MM.1S (cell line): ENCODE results near the gene TNXB.

Experiments used
- DNase-seq: peaks from one replicate; pipeline ENCODE4 v3.0.0-alpha.2; 2015
- H2AFZ ChIP-seq: fragments of 300-600 bp; sonication (generic); 2 replicates; pipeline ENCODE4 v1.6.0; 2016; ENCODE audit warnings: antibody characterized with exemption, low read length
- H3F3A ChIP-seq: fragments of 300-600 bp; sonication (generic); 2 replicates; pipeline ENCODE4 v1.6.1; 2016; ENCODE audit warnings: mild to moderate bottlenecking, antibody characterized with exemption, low read length, moderate library complexity, mixed read lengths; ENCODE audit not compliant: insufficient read depth
- H3K27ac ChIP-seq: fragments of 300-600 bp; sonication (generic); 2 replicates; pipeline ENCODE4 v1.5.1; 2016; ENCODE audit warnings: mild to moderate bottlenecking, low read length
- H3K27me3 ChIP-seq: fragments of 300-600 bp; sonication (generic); replicated peaks from 2 replicates; pipeline ENCODE4 v1.6.0; 2016; ENCODE audit warnings: low read length; ENCODE audit not compliant: insufficient read depth
- H3K36me3 ChIP-seq: fragments of 300-600 bp; sonication (generic); replicated peaks from 2 replicates; pipeline ENCODE4 v1.6.1; 2016; ENCODE audit warnings: mild to moderate bottlenecking, low read length, mixed read lengths; ENCODE audit not compliant: insufficient read depth
- H3K4me1 ChIP-seq: fragments of 300-600 bp; sonication (generic); 2 replicates; pipeline ENCODE4 v1.6.1; 2016; ENCODE audit warnings: low read length, mixed read lengths
- H3K4me2 ChIP-seq: fragments of 300-600 bp; sonication (generic); 2 replicates; pipeline ENCODE4 v1.6.0; 2016; ENCODE audit warnings: low read depth, low read length
- H3K4me3 ChIP-seq: fragments of 300-600 bp; sonication (generic); 2 replicates; pipeline ENCODE4 v1.5.1; 2016; ENCODE audit warnings: low read length, mixed read lengths
- H3K79me2 ChIP-seq: fragments of 300-600 bp; sonication (generic); 2 replicates; pipeline ENCODE4 v1.6.1; 2016; ENCODE audit warnings: mixed run types, low read length, mixed read lengths
- H3K9ac ChIP-seq: fragments of 300-600 bp; sonication (generic); 2 replicates; pipeline ENCODE4 v1.6.1; 2016; ENCODE audit warnings: low read length, mixed read lengths
- H3K9me2 ChIP-seq: fragments of 300-600 bp; sonication (generic); replicated peaks from 2 replicates; pipeline ENCODE4 v1.6.1; 2016; ENCODE audit warnings: mild to moderate bottlenecking, low read length, mixed read lengths; ENCODE audit not compliant: insufficient read depth
- H3K9me3 ChIP-seq: fragments of 300-600 bp; sonication (generic); replicated peaks from 2 replicates; pipeline ENCODE4 v1.6.1; 2016; ENCODE audit warnings: mild to moderate bottlenecking, low read length, mixed read lengths; ENCODE audit not compliant: insufficient read depth
- H4K20me1 ChIP-seq: fragments of 300-600 bp; sonication (generic); 2 replicates; pipeline ENCODE4 v1.6.1; 2016; ENCODE audit warnings: mild to moderate bottlenecking, low read length, moderate library complexity, mixed read lengths; ENCODE audit not compliant: insufficient read depth
- EZH2 ChIP-seq: fragments of 300-600 bp; sonication (generic); optimal IDR thresholded peaks from 2 replicates; pipeline ENCODE3; 2017; ENCODE audit warnings: low read depth, mild to moderate bottlenecking, antibody characterized with exemption, low read length, mixed read lengths
- EZH2phosphoT487 ChIP-seq: fragments of 300-600 bp; sonication (generic); IDR thresholded peaks from 2 replicates; pipeline ENCODE4 v1.6.1; 2018; ENCODE audit warnings: antibody characterized with exemption, low read length
- TF ChIP-seq, protein P1 (sequence below): fragments of 300-600 bp; sonication (generic); IDR thresholded peaks from 2 replicates; pipeline ENCODE4 v1.5.1; 2016; ENCODE audit warnings: antibody characterized with exemption, low read length, mixed read lengths

The TNXB gene

DNA sequence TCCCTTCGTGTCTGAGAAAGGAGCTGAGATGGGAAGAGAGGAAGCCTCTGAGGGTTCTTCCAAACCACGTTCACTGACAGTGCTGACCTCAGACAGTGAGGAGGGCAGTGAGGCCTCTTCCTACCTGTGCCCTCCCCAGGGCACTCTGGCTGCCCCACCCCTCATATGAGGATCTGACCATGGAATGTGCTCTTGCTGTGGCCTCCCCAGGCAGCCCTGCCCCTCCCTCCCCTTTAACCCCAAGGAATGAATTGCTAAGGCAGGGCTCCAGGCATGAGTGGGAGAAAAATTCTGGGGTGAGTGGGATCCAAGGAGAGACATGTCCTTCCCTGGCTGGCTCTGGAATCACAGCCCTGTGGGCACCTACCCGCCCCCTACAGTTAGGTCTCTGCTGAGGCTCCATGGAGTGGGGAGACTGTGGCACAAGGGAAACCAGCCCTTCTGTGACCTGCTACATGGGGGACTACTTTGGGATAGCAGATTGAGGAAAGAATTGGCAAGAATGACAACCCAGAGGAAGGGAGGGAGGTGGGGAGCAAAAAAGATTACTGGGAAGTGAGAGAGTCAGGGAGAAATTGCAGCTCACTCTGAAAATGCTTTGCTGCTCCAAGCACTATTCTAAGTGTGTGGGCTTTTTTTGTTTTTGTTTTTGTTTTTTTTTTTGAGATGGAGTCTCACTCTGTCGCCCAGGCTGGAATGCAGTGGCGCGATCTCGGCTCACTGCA is 29.4 kb downstream of the TNXB start:
- no peak overlapping the region for H3K4me3 ChIP-seq
- H3K9me3 ChIP-seq = no peaks in the 10 kb centered on the region
- TF ChIP-seq EZH2phosphoT487 (no peak), EZH2 (no peak)
- TF ChIP-seq, protein P1, sequence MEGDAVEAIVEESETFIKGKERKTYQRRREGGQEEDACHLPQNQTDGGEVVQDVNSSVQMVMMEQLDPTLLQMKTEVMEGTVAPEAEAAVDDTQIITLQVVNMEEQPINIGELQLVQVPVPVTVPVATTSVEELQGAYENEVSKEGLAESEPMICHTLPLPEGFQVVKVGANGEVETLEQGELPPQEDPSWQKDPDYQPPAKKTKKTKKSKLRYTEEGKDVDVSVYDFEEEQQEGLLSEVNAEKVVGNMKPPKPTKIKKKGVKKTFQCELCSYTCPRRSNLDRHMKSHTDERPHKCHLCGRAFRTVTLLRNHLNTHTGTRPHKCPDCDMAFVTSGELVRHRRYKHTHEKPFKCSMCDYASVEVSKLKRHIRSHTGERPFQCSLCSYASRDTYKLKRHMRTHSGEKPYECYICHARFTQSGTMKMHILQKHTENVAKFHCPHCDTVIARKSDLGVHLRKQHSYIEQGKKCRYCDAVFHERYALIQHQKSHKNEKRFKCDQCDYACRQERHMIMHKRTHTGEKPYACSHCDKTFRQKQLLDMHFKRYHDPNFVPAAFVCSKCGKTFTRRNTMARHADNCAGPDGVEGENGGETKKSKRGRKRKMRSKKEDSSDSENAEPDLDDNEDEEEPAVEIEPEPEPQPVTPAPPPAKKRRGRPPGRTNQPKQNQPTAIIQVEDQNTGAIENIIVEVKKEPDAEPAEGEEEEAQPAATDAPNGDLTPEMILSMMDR = no peak
- H3K27ac ChIP-seq = no peak overlapping the region
- H3K4me2 ChIP-seq = no peak overlapping the region
- no peak overlapping the region for H3K9ac ChIP-seq
- no peaks in the 10 kb centered on the region for H3F3A ChIP-seq
- no peaks in the 10 kb centered on the region for H3K4me1 ChIP-seq
- no peak for DNase-seq
- H2AFZ ChIP-seq = no peak overlapping the region
- no peaks in the 10 kb centered on the region for H3K36me3 ChIP-seq
- peaks cover 91% of the 10 kb centered on the region for H3K27me3 ChIP-seq
- no peaks in the 10 kb centered on the region for H3K9me2 ChIP-seq
- H4K20me1 ChIP-seq = no peaks in the 10 kb centered on the region
- H3K79me2 ChIP-seq = no peaks in the 10 kb centered on the region

GRCh38 chr6:32076321-32076809 is 32.8 kb downstream of the TNXB start:
- TF ChIP-seq EZH2 (no peak), EZH2phosphoT487 (no peak)
- TF ChIP-seq, protein P1 = no peak
- H3K79me2 ChIP-seq = no peaks in the 10 kb centered on the region
- no peak overlapping the region for H2AFZ ChIP-seq
- H3K9me3 ChIP-seq = no peaks in the 10 kb centered on the region
- H3K4me3 ChIP-seq = no peak overlapping the region
- DNase-seq = no peak
- H3K9ac ChIP-seq = no peak overlapping the region
- peaks cover 91% of the 10 kb centered on the region for H3K27me3 ChIP-seq
- no peaks in the 10 kb centered on the region for H3F3A ChIP-seq
- H3K9me2 ChIP-seq = no peaks in the 10 kb centered on the region
- H3K4me2 ChIP-seq = no peak overlapping the region
- no peaks in the 10 kb centered on the region for H3K4me1 ChIP-seq
- no peak overlapping the region for H3K27ac ChIP-seq
- no peaks in the 10 kb centered on the region for H4K20me1 ChIP-seq
- no peaks in the 10 kb centered on the region for H3K36me3 ChIP-seq

DNA sequence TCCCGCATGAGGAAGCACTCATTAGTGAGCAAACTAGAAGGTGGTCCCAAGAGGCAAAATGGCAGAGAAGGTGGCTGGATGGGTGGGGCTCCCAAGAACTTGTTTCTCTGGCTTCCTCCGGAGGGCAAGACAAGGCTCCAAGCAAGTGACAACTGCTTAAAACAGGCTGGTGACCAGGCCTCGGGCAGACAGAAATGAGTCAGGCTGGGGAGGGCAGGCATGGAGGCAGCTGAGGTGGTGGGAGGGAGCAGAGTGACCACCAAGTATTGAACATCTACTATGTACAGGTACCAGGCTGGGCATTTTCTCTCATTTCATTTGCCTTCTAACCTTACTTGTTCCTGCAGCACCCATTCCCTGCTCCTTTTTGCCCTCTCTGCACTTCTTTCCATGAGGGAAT is 33.4 kb downstream of the TNXB start:
- H3K27ac ChIP-seq = no peak overlapping the region
- H3K36me3 ChIP-seq = no peaks in the 10 kb centered on the region
- DNase-seq = no peak
- H3F3A ChIP-seq = no peaks in the 10 kb centered on the region
- H3K9me3 ChIP-seq = no peaks in the 10 kb centered on the region
- no peak overlapping the region for H3K9ac ChIP-seq
- H4K20me1 ChIP-seq = no peaks in the 10 kb centered on the region
- TF ChIP-seq EZH2 (no peak), EZH2phosphoT487 (no peak)
- TF ChIP-seq, protein P1 = no peak
- no peak overlapping the region for H3K4me3 ChIP-seq
- no peaks in the 10 kb centered on the region for H3K9me2 ChIP-seq
- no peaks in the 10 kb centered on the region for H3K4me1 ChIP-seq
- H3K27me3 ChIP-seq = peaks cover 91% of the 10 kb centered on the region
- no peaks in the 10 kb centered on the region for H3K79me2 ChIP-seq
- H3K4me2 ChIP-seq = no peak overlapping the region
- no peak overlapping the region for H2AFZ ChIP-seq
